Ectodermal cell (in vitro differentiated cells): ENCODE results near the gene ADAMTS17.

Experiments used
- H3K27ac ChIP-seq: 2 replicates; pipeline ENCODE4 v1.7.0; 2013; ENCODE audit warnings: mild to moderate bottlenecking, low read depth, low read length; ENCODE audit not compliant: insufficient read depth, poor library complexity, severe bottlenecking
- H3K27me3 ChIP-seq: 2 replicates; pipeline ENCODE4 v1.7.0; 2013; ENCODE audit warnings: mild to moderate bottlenecking, low read length; ENCODE audit not compliant: insufficient read depth, control insufficient read depth, poor library complexity, severe bottlenecking
- H3K36me3 ChIP-seq: one replicate; pipeline ENCODE4 v1.7.0; 2013; ENCODE audit warnings: low read length; ENCODE audit not compliant: control insufficient read depth, insufficient read depth
- H3K4me1 ChIP-seq: one replicate; pipeline ENCODE4 v1.7.0; 2013; ENCODE audit warnings: low read length; ENCODE audit not compliant: control insufficient read depth, insufficient read depth
- H3K4me3 ChIP-seq: 2 replicates; pipeline ENCODE4 v1.7.0; 2013; ENCODE audit warnings: low read depth, low read length, control low read depth; ENCODE audit not compliant: insufficient read depth
- H3K9me3 ChIP-seq: 2 replicates; pipeline ENCODE4 v1.7.0; 2013; ENCODE audit warnings: mild to moderate bottlenecking, low read length, moderate library complexity; ENCODE audit not compliant: control insufficient read depth
- WGBS, 2 experiments: methylation state at CpG; one replicate each; pipeline ENCODE4 v1.1.7; 2013; ENCODE audit warnings: missing lambda C conversion rate in 2 of 2; 5-methylcytosine and 5-hydroxymethylcytosine counted together

Gene ADAMTS17

DNA sequence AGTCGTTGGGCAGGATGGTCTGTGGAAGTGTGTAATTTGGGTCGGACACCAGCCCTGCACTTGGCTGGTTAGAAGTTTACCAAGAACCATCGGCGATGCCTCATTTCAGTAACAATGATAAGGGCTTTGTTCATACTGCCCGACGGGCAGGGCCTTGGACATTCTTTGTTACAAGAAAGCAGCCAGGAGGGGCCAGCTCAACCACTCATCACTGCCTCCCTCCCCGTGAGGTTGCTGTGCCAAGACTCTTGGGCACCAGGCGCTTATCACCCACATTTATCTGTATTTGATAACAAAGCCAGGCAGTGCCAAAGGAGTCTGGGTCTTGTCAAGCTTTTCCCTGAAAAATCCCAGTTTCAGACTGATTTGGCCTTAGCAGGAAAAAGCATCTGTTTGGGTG is 235.0 kb downstream of the ADAMTS17 start:
- Histone ChIP-seq H3K9me3 (no peaks in the 10 kb centered on the region), H3K36me3 (no peaks in the 10 kb centered on the region), H3K4me1 (no peaks in the 10 kb centered on the region), H3K27me3 (no peaks in the 10 kb centered on the region), H3K4me3 (no peak overlapping the region), H3K27ac (no peak overlapping the region)
- 78 to 81% methylated on average over 7 of the region's 8 CpGs for WGBS, 2 experiments

- 93% methylated on average over 6 of the region's 6 CpGs for WGBS, 2 experiments
- H3K36me3 ChIP-seq: no peaks in the 10 kb centered on the region
- no peaks in the 10 kb centered on the region for H3K4me1 ChIP-seq
- no peaks in the 10 kb centered on the region for H3K27me3 ChIP-seq
- H3K4me3 ChIP-seq: no peak overlapping the region
- H3K27ac ChIP-seq: no peak overlapping the region
- H3K9me3 ChIP-seq: no peaks in the 10 kb centered on the region
These were observed 236.7 kb downstream of the ADAMTS17 start for GRCh38 chr15:100105101-100105500.

DNA sequence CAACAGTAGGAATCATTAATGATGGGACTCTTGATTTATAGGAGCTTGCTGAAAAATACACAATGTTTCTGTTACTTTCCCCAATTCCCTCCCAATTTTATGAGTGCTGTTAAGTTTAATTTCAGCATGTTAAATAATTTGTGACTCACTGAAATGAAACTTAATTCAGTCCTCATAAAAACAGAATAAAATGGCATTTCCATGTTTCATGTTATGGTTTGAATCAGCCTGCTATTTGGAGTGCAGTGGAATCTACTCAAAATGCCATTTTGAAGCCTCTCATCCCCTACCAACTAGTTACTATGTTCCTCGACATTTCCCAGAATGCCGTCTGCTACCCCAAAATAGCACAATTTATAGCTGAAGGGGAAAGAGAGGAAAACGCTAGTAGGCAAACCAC is 237.5 kb downstream of the ADAMTS17 start:
- no peak overlapping the region for H3K4me3 ChIP-seq
- WGBS, 2 experiments: 97 to 100% methylated on average over 3 of the region's 3 CpGs
- no peaks in the 10 kb centered on the region for H3K36me3 ChIP-seq
- no peaks in the 10 kb centered on the region for H3K9me3 ChIP-seq
- H3K27ac ChIP-seq: no peak overlapping the region
- no peaks in the 10 kb centered on the region for H3K27me3 ChIP-seq
- no peaks in the 10 kb centered on the region for H3K4me1 ChIP-seq

- Histone ChIP-seq H3K9me3 (no peaks in the 10 kb centered on the region), H3K27ac (no peak overlapping the region), H3K36me3 (no peaks in the 10 kb centered on the region), H3K4me3 (no peak overlapping the region), H3K27me3 (no peaks in the 10 kb centered on the region), H3K4me1 (no peaks in the 10 kb centered on the region)
- WGBS, 2 experiments: 95% methylated on average over 6 of the region's 6 CpGs
These were observed 237.9 kb downstream of the ADAMTS17 start for GRCh38 chr15:100103828-100104227.

- Histone ChIP-seq H3K4me3 (no peak overlapping the region), H3K27me3 (no peaks in the 10 kb centered on the region), H3K9me3 (no peaks in the 10 kb centered on the region), H3K27ac (no peak overlapping the region), H3K36me3 (no peaks in the 10 kb centered on the region), H3K4me1 (no peaks in the 10 kb centered on the region)
- WGBS, 2 experiments: 93 to 97% methylated on average over 12 of the region's 12 CpGs
These were observed 240.2 kb downstream of the ADAMTS17 start for GRCh38 chr15:100101426-100102089.

GRCh38 chr15:100100926-100101325 is 240.8 kb downstream of the ADAMTS17 start:
- 91 to 92% methylated on average over 6 of the region's 6 CpGs for WGBS, 2 experiments
- no peaks in the 10 kb centered on the region for H3K9me3 ChIP-seq
- H3K4me1 ChIP-seq: no peaks in the 10 kb centered on the region
- no peak overlapping the region for H3K4me3 ChIP-seq
- H3K27ac ChIP-seq: no peak overlapping the region
- no peaks in the 10 kb centered on the region for H3K36me3 ChIP-seq
- no peaks in the 10 kb centered on the region for H3K27me3 ChIP-seq

- H3K9me3 ChIP-seq: no peaks in the 10 kb centered on the region
- H3K4me1 ChIP-seq: no peaks in the 10 kb centered on the region
- no peak overlapping the region for H3K4me3 ChIP-seq
- 86 to 87% methylated on average over 12 of the region's 12 CpGs for WGBS, 2 experiments
- no peaks in the 10 kb centered on the region for H3K36me3 ChIP-seq
- H3K27ac ChIP-seq: no peak overlapping the region
- H3K27me3 ChIP-seq: no peaks in the 10 kb centered on the region
These were observed 241.8 kb downstream of the ADAMTS17 start for GRCh38 chr15:100099976-100100375.

- Histone ChIP-seq H3K27ac (no peak overlapping the region), H3K27me3 (no peaks in the 10 kb centered on the region), H3K4me3 (no peak overlapping the region), H3K36me3 (no peaks in the 10 kb centered on the region), H3K4me1 (no peaks in the 10 kb centered on the region), H3K9me3 (no peaks in the 10 kb centered on the region)
- WGBS, 2 experiments: 92 to 94% methylated on average over 3 of the region's 3 CpGs
These were observed 243.1 kb downstream of the ADAMTS17 start for GRCh38 chr15:100098705-100099104.

- Histone ChIP-seq H3K27me3 (no peaks in the 10 kb centered on the region), H3K9me3 (no peaks in the 10 kb centered on the region), H3K27ac (no peak overlapping the region), H3K36me3 (no peaks in the 10 kb centered on the region), H3K4me3 (no peak overlapping the region), H3K4me1 (no peaks in the 10 kb centered on the region)
- 91 to 92% methylated on average over 13 of the region's 13 CpGs for WGBS, 2 experiments
These were observed 244.2 kb downstream of the ADAMTS17 start for GRCh38 chr15:100097342-100098127.

DNA sequence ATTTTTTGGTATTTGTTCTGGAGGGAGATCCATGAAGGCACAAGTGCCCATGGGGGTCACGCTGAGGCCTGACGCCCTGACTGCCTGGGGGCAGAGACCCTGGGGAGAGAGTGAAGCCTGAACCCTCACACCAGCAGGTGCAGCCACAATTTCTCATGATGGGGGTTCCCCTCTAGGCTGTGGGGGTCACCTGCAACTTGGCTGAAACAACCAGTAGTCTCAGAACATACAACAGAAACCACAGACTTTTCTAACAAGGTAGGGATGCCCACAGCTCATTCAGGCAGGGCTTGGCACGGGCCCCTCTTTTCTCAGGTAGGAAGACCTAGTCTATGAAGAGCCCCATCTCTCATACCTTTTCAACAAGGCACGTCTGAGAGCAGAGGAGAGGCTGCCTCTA is 245.1 kb downstream of the ADAMTS17 start:
- Histone ChIP-seq H3K27ac (no peak overlapping the region), H3K4me1 (no peaks in the 10 kb centered on the region), H3K27me3 (no peaks in the 10 kb centered on the region), H3K36me3 (no peaks in the 10 kb centered on the region), H3K4me3 (no peak overlapping the region), H3K9me3 (no peaks in the 10 kb centered on the region)
- 93 to 95% methylated on average over 4 of the region's 4 CpGs for WGBS, 2 experiments
